SK-N-SH treated with all-trans-retinoic acid at 6 μM for 48 hours (cell line): ENCODE data around the gene GAST.
A peak's percentile ranks its signal among the peaks of the same experiment; 100 is the strongest.

Source experiments
- ATAC-seq: fragments of 200-7000 bp; cut with Tn5 transposase; 3 replicates; pipeline ENCODE4 v1.9.1; 2020; ENCODE audit warnings: mild to moderate bottlenecking, moderate library complexity
- BACH2 ChIP-seq: fragments of 250-450 bp; sonication (Bioruptor Pico); IDR thresholded peaks from 2 replicates; pipeline ENCODE4 v1.9.0; 2021; ENCODE audit warnings: mild to moderate bottlenecking, borderline replicate concordance
- CREB5 ChIP-seq: fragments of 250-450 bp; sonication (Bioruptor Pico); IDR thresholded peaks from 2 replicates; pipeline ENCODE4 v1.5.1; 2020; ENCODE audit warnings: low read depth, mild to moderate bottlenecking, moderate library complexity
- CSDC2 ChIP-seq: fragments of 250-450 bp; sonication (Bioruptor Pico); IDR thresholded peaks from 2 replicates; pipeline ENCODE4 v1.5.0; 2020; ENCODE audit warnings: mild to moderate bottlenecking, moderate library complexity
- CSRNP3 ChIP-seq: fragments of 250-450 bp; sonication (Bioruptor Pico); IDR thresholded peaks from 2 replicates; pipeline ENCODE4 v1.5.1; 2021; ENCODE audit warnings: mild to moderate bottlenecking, moderate library complexity
- ESRRG ChIP-seq: fragments of 250-450 bp; sonication (Bioruptor Pico); IDR thresholded peaks from 2 replicates; pipeline ENCODE4 v1.6.1; 2021; ENCODE audit warnings: mild to moderate bottlenecking
- GLIS3 ChIP-seq: fragments of 250-450 bp; sonication (Bioruptor Pico); IDR thresholded peaks from 2 replicates; pipeline ENCODE4 v1.5.0; 2020; ENCODE audit warnings: mild to moderate bottlenecking, moderate library complexity
- ISL1 ChIP-seq: fragments of 250-450 bp; sonication (Bioruptor Pico); IDR thresholded peaks from 2 replicates; pipeline ENCODE4 v2.1.2; 2022; ENCODE audit warnings: mild to moderate bottlenecking, moderate library complexity
- POU6F1 ChIP-seq: fragments of 250-450 bp; sonication (Bioruptor Pico); IDR thresholded peaks from 2 replicates; pipeline ENCODE4 v1.8.0; 2021; ENCODE audit warnings: low read depth, mild to moderate bottlenecking, moderate library complexity, borderline replicate concordance
- PPARA ChIP-seq: fragments of 250-450 bp; sonication (Bioruptor Pico); IDR thresholded peaks from 2 replicates; pipeline ENCODE4 v1.5.0; 2020; ENCODE audit warnings: mild to moderate bottlenecking, borderline replicate concordance
- RARB ChIP-seq: fragments of 250-450 bp; sonication (Bioruptor Pico); IDR thresholded peaks from 2 replicates; pipeline ENCODE4 v1.8.0; 2021; ENCODE audit warnings: mild to moderate bottlenecking, moderate library complexity
- SNAI2 ChIP-seq: fragments of 250-450 bp; sonication (Bioruptor Pico); IDR thresholded peaks from 2 replicates; pipeline ENCODE4 v1.5.0; 2020; ENCODE audit warnings: mild to moderate bottlenecking, moderate library complexity
- TOX ChIP-seq: fragments of 250-450 bp; sonication (Bioruptor Pico); IDR thresholded peaks from 2 replicates; pipeline ENCODE4 v1.8.0; 2021; ENCODE audit warnings: mild to moderate bottlenecking, moderate library complexity, borderline replicate concordance
- TSHZ2 ChIP-seq: fragments of 250-450 bp; sonication (Bioruptor Pico); IDR thresholded peaks from 2 replicates; pipeline ENCODE4 v1.5.0; 2020; ENCODE audit warnings: mild to moderate bottlenecking, moderate library complexity
- ZC3H10 ChIP-seq: fragments of 250-450 bp; sonication (Bioruptor Pico); IDR thresholded peaks from 2 replicates; pipeline ENCODE4 v1.5.1; 2021; ENCODE audit warnings: mild to moderate bottlenecking, moderate library complexity
- ZFP30 ChIP-seq: fragments of 450-650 bp; formaldehyde crosslinking; IDR thresholded peaks from 2 replicates; pipeline ENCODE4 v1.5.0; 2022; ENCODE audit warnings: mild to moderate bottlenecking, moderate library complexity
- ZNF565 ChIP-seq: fragments of 450-650 bp; formaldehyde crosslinking; conservative IDR thresholded peaks from 2 replicates; pipeline ENCODE4 v1.5.0; 2020; ENCODE audit warnings: low read depth, mild to moderate bottlenecking, moderate library complexity
- ZNF70 ChIP-seq: fragments of 450-650 bp; formaldehyde crosslinking; IDR thresholded peaks from 2 replicates; pipeline ENCODE4 v1.5.0; 2020; ENCODE audit warnings: mild to moderate bottlenecking, moderate library complexity
- ZNF8 ChIP-seq: fragments of 450-650 bp; formaldehyde crosslinking; IDR thresholded peaks from 2 replicates; pipeline ENCODE4 v1.5.0; 2020; ENCODE audit warnings: mild to moderate bottlenecking, moderate library complexity
- TF ChIP-seq, protein P1 (sequence below): fragments of 250-450 bp; sonication (Bioruptor Pico); IDR thresholded peaks from 2 replicates; pipeline ENCODE4 v1.8.0; 2020; ENCODE audit warnings: mild to moderate bottlenecking, moderate library complexity, borderline replicate concordance

The GAST gene

DNA sequence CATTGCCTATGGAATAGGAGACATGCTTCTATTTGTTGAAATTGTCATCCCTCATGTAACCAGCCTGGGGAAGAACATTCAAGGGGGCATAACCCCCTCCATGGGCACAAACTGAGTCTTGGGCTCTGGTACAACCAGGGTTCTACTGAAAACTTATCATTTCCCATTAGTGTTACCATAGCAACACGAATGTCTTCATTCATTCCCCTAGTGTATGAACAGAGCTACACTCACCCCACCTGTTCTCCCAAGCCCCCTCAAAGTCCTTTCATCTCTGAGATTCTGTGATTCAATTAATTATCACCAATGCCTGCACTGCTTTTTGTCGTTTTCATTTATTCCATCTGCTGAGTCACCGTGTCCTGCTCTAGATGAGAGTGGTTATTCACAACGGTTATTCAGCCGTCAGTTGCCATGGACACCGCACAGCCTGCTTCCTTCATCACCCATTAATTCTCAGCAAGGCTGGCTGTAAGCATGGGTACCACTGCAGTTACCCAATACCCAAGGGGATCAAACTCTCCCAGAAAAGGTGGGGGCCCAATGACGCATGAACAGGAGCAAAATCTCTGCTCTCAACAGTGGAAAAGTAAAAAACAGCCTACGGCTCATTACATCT lies 1.6 kb upstream of the GAST start:
- ATAC-seq = peak; percentile 73
- TF ChIP-seq SNAI2 (0 out of 2 replicates have a peak, but pooled peaks have one; percentile 34), TOX (CRISPR knock-in tag) (no peak), GLIS3 (CRISPR knock-in tag) (no peak), BACH2 (CRISPR knock-in tag) (no peak)
- TF ChIP-seq, protein P1, sequence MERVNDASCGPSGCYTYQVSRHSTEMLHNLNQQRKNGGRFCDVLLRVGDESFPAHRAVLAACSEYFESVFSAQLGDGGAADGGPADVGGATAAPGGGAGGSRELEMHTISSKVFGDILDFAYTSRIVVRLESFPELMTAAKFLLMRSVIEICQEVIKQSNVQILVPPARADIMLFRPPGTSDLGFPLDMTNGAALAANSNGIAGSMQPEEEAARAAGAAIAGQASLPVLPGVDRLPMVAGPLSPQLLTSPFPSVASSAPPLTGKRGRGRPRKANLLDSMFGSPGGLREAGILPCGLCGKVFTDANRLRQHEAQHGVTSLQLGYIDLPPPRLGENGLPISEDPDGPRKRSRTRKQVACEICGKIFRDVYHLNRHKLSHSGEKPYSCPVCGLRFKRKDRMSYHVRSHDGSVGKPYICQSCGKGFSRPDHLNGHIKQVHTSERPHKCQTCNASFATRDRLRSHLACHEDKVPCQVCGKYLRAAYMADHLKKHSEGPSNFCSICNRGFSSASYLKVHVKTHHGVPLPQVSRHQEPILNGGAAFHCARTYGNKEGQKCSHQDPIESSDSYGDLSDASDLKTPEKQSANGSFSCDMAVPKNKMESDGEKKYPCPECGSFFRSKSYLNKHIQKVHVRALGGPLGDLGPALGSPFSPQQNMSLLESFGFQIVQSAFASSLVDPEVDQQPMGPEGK (CRISPR knock-in tag) = no peak

DNA sequence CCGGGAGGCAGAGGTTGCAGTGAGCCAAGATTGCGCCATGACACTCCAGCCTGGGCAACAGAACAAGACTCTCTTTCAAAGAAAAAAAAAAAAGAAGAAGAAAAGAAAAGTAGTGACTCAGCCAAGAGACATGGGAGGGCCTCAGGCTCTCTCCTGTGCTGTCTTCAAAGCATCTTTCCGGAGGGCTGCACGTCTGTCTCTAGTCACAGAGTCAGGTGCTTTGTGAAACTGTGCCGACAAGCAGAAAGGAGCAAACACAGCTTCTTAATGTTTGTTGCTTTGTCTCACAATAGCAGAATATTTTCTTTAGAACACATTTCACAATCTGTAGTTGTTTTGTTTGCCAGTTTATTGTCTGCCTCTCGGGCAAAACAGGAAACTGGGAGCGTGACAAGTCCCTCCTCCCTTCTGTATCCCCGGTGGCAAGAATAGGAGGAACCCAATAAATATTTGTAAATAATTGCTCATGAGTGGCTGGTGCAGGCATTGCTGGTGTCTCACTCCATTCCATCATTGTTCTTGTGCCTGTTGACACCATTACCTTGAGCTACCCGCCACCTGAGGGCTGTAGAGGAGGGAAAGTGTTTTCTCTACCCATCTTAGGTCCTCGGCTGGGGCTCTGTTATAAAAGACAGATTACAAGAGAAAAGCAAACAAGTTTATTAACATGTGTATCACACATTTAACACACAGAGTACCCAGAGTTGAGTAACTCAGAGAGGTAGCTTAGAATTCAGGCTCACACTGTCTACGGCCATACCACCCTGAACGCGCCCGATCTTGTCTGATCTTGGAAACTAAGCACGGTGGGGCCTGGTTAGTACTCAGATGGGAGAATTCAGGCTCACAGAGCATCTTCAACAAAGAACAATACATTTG lies 5.5 kb downstream of the GAST start:
- TF ChIP-seq ISL1 (CRISPR knock-in tag) = no peak
- TF ChIP-seq, all 23 proteins: peak for 0
- peak; percentile 57 for ATAC-seq

GRCh38 chr17:41718287-41718645 lies 6.1 kb downstream of the GAST start:
- ATAC-seq = no peak
- TF ChIP-seq CSRNP3 (CRISPR knock-in tag) (no peak), PPARA (CRISPR knock-in tag) (no peak), CSDC2 (CRISPR knock-in tag) (no peak), ZC3H10 (CRISPR knock-in tag) (no peak), CREB5 (CRISPR knock-in tag) (no peak), ESRRG (no peak), ZNF565 (CRISPR knock-in tag) (no peak)

DNA sequence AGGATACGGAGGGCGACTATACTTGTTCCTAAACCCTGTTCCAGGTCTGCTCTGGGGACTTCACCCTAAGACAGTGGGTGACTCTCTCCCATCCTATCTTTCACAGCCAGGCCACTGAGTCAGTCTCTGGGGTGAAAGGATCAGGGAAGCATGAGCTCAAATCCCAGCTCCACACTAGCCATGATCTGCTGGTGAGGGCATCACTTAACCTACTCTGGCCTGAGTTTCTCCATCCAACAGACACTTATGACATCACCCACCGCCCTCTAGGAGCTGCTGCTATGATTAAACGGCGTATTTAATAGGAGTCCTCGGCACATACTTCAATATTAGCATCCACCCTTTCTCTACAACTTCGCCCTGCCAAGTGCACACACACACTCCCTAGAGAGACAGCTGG lies 10.1 kb downstream of the GAST start:
- no peak for TF ChIP-seq ZNF8 (CRISPR knock-in tag)
- no peak for TF ChIP-seq TSHZ2 (CRISPR knock-in tag)
- TF ChIP-seq, protein P1 (CRISPR knock-in tag) = no peak
- TF ChIP-seq ZFP30 (CRISPR knock-in tag) = no peak
- TF ChIP-seq RARB (CRISPR knock-in tag) = no peak
- TF ChIP-seq ZNF70 = no peak
- TF ChIP-seq ZC3H10 (CRISPR knock-in tag) = no peak
- TF ChIP-seq CSRNP3 (CRISPR knock-in tag) = no peak
- no peak for TF ChIP-seq POU6F1 (CRISPR knock-in tag)
- TF ChIP-seq CSDC2 (CRISPR knock-in tag) = no peak
- no peak for ATAC-seq
